A673 (cell line): ENCODE results near the gene YIF1B. TPM values are rescaled to one million over a fixed set of nuclear protein-coding genes. Genes with fewer than 3 reads are reported as not detected.
"Not testable (repeated sequence)": the region's sequence is repeated elsewhere in the genome, so short reads cannot be mapped to it uniquely, and the experiment has no call there.

ENCODE experiments used
- BruUV-seq: library from RNA; stranded (reverse); fragments of 400-500 nt; replicated peaks from 2 replicates; lab custom pipeline; 2021; lab: Mats Ljungman, UMichigan
- CTCF ChIA-PET: fragments of 300-600 bp; sonication (Branson Sonifier 250); formaldehyde crosslinking; loops from one replicate; lab custom pipeline; 2022; ENCODE audit warnings: antibody characterized with exemption; lab: Charles Lee
- POLR2A ChIA-PET: fragments of 300-600 bp; sonication (Branson Sonifier 250); formaldehyde crosslinking; loops from one replicate; lab custom pipeline; 2022; ENCODE audit warnings: antibody characterized with exemption; ENCODE audit not compliant: low non-redundant PET; lab: Charles Lee
- DNase-seq: peaks from one replicate; pipeline ENCODE4 v3.0.0-alpha.2; 2015; ENCODE audit warnings: low spot score
- H3K27ac ChIP-seq: fragments of 200-600 bp; sonication (generic); 2 replicates; pipeline ENCODE4 v1.5.1; 2016; ENCODE audit warnings: mixed run types, low read depth, mild to moderate bottlenecking, mixed read lengths, antibody characterized with exemption, low read length; ENCODE audit not compliant: poor library complexity, severe bottlenecking
- H3K27me3 ChIP-seq: fragments of 200-600 bp; sonication (generic); replicated peaks from 2 replicates; pipeline ENCODE4 v1.6.1; 2017; ENCODE audit warnings: mixed run types, low read depth, mild to moderate bottlenecking, mixed read lengths, antibody characterized with exemption, low read length; ENCODE audit not compliant: insufficient read depth, poor library complexity
- H3K36me3 ChIP-seq: fragments of 200-600 bp; sonication (generic); 2 replicates; pipeline ENCODE4 v1.6.1; 2016; ENCODE audit warnings: mixed run types, mild to moderate bottlenecking, mixed read lengths, antibody characterized with exemption, low read length; ENCODE audit not compliant: insufficient read depth, poor library complexity, severe bottlenecking
- H3K4me1 ChIP-seq: fragments of 200-600 bp; sonication (generic); 2 replicates; pipeline ENCODE4 v1.6.1; 2017; ENCODE audit warnings: mixed run types, mild to moderate bottlenecking, mixed read lengths, antibody characterized with exemption, low read length; ENCODE audit not compliant: insufficient read depth, poor library complexity, severe bottlenecking
- H3K4me3 ChIP-seq: fragments of 200-600 bp; sonication (generic); 2 replicates; pipeline ENCODE4 v1.5.1; 2016; ENCODE audit warnings: low read depth, mixed run types, mild to moderate bottlenecking, mixed read lengths, low read length; ENCODE audit not compliant: poor library complexity, severe bottlenecking
- H3K9me3 ChIP-seq: fragments of 200-600 bp; sonication (generic); 2 replicates; pipeline ENCODE4 v1.6.1; 2016; ENCODE audit warnings: mixed run types, low read depth, mild to moderate bottlenecking, mixed read lengths, antibody characterized with exemption, low read length; ENCODE audit not compliant: poor library complexity, severe bottlenecking
- EZH2 ChIP-seq: fragments of 200-600 bp; sonication (generic); IDR thresholded peaks from 2 replicates; pipeline ENCODE4 v1.6.1; 2017; ENCODE audit warnings: borderline replicate concordance, low read depth, mild to moderate bottlenecking, mixed read lengths, antibody characterized with exemption, low read length; ENCODE audit not compliant: poor library complexity, severe bottlenecking
- intact Hi-C: fragments of 100-400 bp; cut with micrococcal nuclease; formaldehyde crosslinking; loops from one replicate; pipeline ENCODE4 v1.10.0; 2022; ENCODE audit not compliant: unreplicated experiment
- total RNA-seq: library from RNA; stranded (reverse); gene quantifications from 2 replicates; pipeline ENCODE4 v1.2.3, GENCODE V29; 2021
- TF ChIP-seq, protein P1 (sequence below): fragments of 300-800, 200-600 bp; sonication (generic); conservative IDR thresholded peaks from 2 replicates; pipeline ENCODE4 v1.5.1; 2017; ENCODE audit warnings: low read depth, mild to moderate bottlenecking, antibody characterized with exemption, low read length, moderate library complexity, mixed read lengths

The YIF1B gene
- total RNA-seq, 1 experiment from 2014 or later = 57.6 TPM

DNA sequence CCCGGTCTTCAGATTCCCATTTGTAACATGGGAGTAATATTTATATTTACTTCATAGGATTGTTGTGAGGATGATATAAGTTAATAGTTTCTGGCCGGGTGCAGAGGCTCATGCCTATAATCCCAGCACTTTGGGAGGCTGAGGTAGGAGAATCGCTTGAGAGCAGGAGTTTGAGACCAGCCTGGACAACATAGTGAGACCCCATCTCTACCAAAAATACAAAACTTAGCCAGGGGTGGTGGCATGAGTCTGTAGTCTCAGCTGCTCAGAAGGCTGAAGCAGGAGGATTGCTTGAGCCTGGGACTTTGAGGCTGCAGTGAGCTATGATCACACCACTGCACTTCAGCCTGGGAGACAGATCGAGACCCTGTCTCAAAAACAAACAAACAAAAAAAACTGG lies 31.1 kb upstream of the YIF1B start:
- no peak for TF ChIP-seq EZH2
- TF ChIP-seq, protein P1, sequence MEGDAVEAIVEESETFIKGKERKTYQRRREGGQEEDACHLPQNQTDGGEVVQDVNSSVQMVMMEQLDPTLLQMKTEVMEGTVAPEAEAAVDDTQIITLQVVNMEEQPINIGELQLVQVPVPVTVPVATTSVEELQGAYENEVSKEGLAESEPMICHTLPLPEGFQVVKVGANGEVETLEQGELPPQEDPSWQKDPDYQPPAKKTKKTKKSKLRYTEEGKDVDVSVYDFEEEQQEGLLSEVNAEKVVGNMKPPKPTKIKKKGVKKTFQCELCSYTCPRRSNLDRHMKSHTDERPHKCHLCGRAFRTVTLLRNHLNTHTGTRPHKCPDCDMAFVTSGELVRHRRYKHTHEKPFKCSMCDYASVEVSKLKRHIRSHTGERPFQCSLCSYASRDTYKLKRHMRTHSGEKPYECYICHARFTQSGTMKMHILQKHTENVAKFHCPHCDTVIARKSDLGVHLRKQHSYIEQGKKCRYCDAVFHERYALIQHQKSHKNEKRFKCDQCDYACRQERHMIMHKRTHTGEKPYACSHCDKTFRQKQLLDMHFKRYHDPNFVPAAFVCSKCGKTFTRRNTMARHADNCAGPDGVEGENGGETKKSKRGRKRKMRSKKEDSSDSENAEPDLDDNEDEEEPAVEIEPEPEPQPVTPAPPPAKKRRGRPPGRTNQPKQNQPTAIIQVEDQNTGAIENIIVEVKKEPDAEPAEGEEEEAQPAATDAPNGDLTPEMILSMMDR = no peak
- H3K4me3 ChIP-seq = no peak overlapping the region

DNA sequence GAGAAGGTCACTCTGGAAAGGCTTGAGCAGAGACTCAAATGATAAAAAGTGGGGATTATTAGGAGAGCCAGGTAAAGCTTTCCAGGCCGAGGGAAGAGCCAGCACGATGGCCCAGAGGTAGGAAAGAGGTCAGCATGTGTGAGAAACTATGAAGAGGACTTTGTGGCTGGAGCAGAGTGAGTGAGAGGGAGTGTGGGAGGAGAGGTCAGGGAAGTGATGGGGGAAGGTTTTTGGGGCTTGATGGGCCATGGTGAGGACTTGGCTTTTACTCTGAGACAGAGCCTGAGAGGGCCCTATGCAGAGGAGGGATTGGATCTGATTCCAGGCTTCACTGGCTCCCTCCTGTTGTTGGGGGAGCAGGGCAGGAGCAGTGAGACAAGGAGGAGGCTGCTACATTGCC lies 25.2 kb upstream of the YIF1B start:
- no TSS peak for BruUV-seq
- no peaks in the 10 kb centered on the region for H3K36me3 ChIP-seq
- H3K9me3 ChIP-seq = no peaks in the 10 kb centered on the region
- H3K27me3 ChIP-seq = no peaks in the 10 kb centered on the region
- CTCF ChIA-PET = no interaction called here
- no peak overlapping the region for H3K27ac ChIP-seq
- no peaks in the 10 kb centered on the region for H3K4me1 ChIP-seq
- no peak overlapping the region for H3K4me3 ChIP-seq
- intact Hi-C loops = no loop called here
- no peak for DNase-seq
- POLR2A ChIA-PET = no interaction called here
- TF ChIP-seq EZH2 = no peak
- TF ChIP-seq, protein P1 = no peak

More for the DNA sequence above, 31.1 kb upstream of the YIF1B start:
- H3K27ac ChIP-seq = no peak overlapping the region
- CTCF ChIA-PET = no interaction called here
- intact Hi-C loops = no loop called here
- BruUV-seq = no TSS peak
- no peaks in the 10 kb centered on the region for H3K9me3 ChIP-seq
- POLR2A ChIA-PET = no interaction called here
- no peaks in the 10 kb centered on the region for H3K36me3 ChIP-seq
- H3K27me3 ChIP-seq = no peaks in the 10 kb centered on the region
- no peaks in the 10 kb centered on the region for H3K4me1 ChIP-seq
- no peak for DNase-seq

DNA sequence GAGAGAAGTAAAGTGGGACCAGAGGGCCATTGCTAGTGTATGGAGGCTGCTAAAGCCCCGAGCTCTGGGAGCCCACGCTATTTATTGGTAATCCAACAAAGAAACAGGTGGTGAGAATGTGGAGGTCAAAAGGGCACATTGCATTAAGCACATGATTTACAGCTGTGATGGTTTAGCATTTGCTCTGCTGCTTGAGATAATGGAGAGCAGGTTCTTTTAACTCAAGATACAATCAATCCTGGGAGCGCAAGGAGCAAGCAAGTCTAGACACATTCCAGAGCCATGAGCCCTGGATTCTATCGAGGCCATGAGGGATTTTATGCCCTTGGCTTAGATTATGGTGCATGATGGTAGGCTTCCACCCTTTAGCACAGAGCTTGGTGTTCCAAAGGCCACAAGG lies 23.3 kb upstream of the YIF1B start:
- H3K4me1 ChIP-seq, DNase-seq, H3K36me3 ChIP-seq, POLR2A ChIA-PET, H3K9me3 ChIP-seq, H3K27ac ChIP-seq, H3K4me3 ChIP-seq, BruUV-seq, H3K27me3 ChIP-seq: not testable (repeated sequence)
- intact Hi-C loops = loop anchor here (5.0 to 10.0 kb wide), 3 partner anchors 33 to 194 kb away; partner anchors contain the start of gene PSMD8
- CTCF ChIA-PET = interaction anchor here (1.0 kb wide), 1 partner anchor 22 kb away, joined by 5 read pairs; no protein-coding TSS in a partner anchor

DNA sequence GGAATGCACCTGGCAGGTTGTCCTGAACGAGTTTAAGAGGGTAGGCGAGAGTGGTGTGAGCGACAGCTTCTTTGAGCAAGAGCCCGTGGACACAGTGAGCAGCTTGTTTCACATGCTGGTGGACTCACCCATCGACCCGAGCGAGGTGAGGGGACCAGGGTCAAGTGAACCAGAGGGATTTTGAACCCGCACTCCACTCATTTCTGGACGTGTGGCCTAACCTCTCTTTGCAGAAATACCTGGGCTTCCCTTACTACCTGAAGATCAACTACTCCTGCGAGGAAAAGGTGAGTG lies 21.6 kb upstream of the YIF1B start:
- peak overlapping the region; percentile 59 for H3K4me3 ChIP-seq
- no peaks in the 10 kb centered on the region for H3K27me3 ChIP-seq
- no peaks in the 10 kb centered on the region for H3K4me1 ChIP-seq
- intact Hi-C loops = loop anchor here (5.0 to 10.0 kb wide), 3 partner anchors 35 to 193 kb away; partner anchors contain the start of gene PSMD8
- peak overlapping the region; percentile 53 for H3K27ac ChIP-seq
- H3K9me3 ChIP-seq = no peaks in the 10 kb centered on the region
- H3K36me3 ChIP-seq = no peaks in the 10 kb centered on the region
- ChIA-PET POLR2A (no interaction called here), CTCF (interaction anchor here (0.5 kb wide), 1 partner anchor 736 kb away, joined by 4 read pairs; no protein-coding TSS in a partner anchor)
- TF ChIP-seq, protein P1 = no peak
- no peak for TF ChIP-seq EZH2
- no peak for DNase-seq
- no TSS peak for BruUV-seq
